NB4 (cell line): ENCODE measurements around the gene IQGAP2.

ENCODE experiments used
- CTCF ChIP-seq: IDR thresholded peaks from one replicate; pipeline ENCODE4 v1.5.1; 2012; ENCODE audit warnings: low read depth, low read length
- POLR2A ChIP-seq: IDR thresholded peaks from 2 replicates; pipeline ENCODE4 v1.6.1; 2011; ENCODE audit warnings: mild to moderate bottlenecking; ENCODE audit not compliant: insufficient read length; ENCODE audit errors: extremely low read depth

DNA sequence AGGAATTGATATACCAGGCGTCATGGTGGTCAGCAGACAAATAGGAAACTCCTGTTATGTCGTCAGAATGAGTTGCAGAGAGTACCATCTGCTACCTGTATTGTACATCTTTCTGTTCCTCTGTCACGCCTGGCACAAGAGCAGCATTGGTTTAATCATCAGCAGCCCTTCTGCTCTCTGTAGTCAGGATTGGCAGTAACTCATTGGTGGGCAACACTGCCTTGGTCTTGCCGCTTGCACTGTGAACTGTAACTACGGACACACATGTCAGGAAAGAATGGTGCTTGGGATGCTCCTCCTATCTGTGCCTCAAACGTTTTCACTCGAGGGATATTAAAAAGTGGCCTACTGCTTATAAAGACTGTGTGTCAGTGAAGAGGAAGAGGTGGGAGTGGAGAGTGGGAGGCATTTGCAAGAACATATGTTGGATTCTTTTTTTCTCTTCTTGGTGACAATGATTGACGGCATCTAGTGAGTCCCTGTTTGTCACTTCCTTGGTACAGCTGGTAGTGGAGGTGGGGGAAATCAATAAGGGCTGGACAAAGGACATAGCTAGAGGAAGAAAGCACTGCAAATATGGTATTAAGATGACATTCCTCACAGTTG lies 143.5 kb downstream of the IQGAP2 start:
- TF ChIP-seq POLR2A, result no peak
- TF ChIP-seq CTCF, result no peak
